Peyer's patch (tissue), 4 donors: ENCODE data around the gene ALDOC. TPM values are rescaled to one million over a fixed set of nuclear protein-coding genes. Genes with fewer than 3 reads are reported as not detected.

Experiments used
- DNase-seq, 3 donors: peaks; one replicate each; pipeline ENCODE4 v3.0.0-alpha.2; 2017 to 2019
- H3K27ac ChIP-seq, 4 donors: fragments of 200-600 bp; sonication (generic); one replicate each; pipeline ENCODE4 v1.5.1; 2016 to 2019
- H3K27me3 ChIP-seq, 2 donors: fragments of 200-600 bp; sonication (generic); one replicate each; pipeline ENCODE4 v1.5.1; 2019
- H3K36me3 ChIP-seq, 3 donors: fragments of 200-600 bp; sonication (generic); one replicate each; pipeline ENCODE4 v1.5.1; 2016 to 2019
- H3K4me1 ChIP-seq, 4 donors: fragments of 200-600 bp; sonication (generic); one replicate each; pipeline ENCODE4 v1.5.1; 2016 to 2019
- H3K4me3 ChIP-seq, 4 donors: fragments of 200-600 bp; sonication (generic); 1 replicate in 3 of 4; 2 replicates in 1 of 4; pipeline ENCODE4 v1.5.1; 2016 to 2019; ENCODE audit warnings: mild to moderate bottlenecking in 1 of 4
- H3K9me3 ChIP-seq, 4 donors: fragments of 200-600 bp; sonication (generic); one replicate each; pipeline ENCODE4 v1.5.1; 2016 to 2019; ENCODE audit warnings: mild to moderate bottlenecking in 1 of 4
- POLR2A ChIP-seq, 2 donors: fragments of 450-650 bp; IDR thresholded peaks; one replicate each; pipeline ENCODE4 v1.5.1; 2017; ENCODE audit warnings: antibody characterized with exemption in 2 of 2, mild to moderate bottlenecking in 2 of 2, moderate library complexity in 2 of 2
- total RNA-seq, 4 donors: library from RNA; depleted of rRNA; stranded (reverse); fragments of >200 nt; gene quantifications; one replicate each; pipeline ENCODE4 v1.1.0, GENCODE V29; 2016
- TF ChIP-seq, protein P1 (sequence below), 6 experiments: fragments of 450-650 bp in 4 of 6; fragments of 200-600 bp in 2 of 6; sonication (generic) in 1 of 6; IDR thresholded peaks; one replicate each; pipeline ENCODE4 v1.5.1; 2017 to 2019; ENCODE audit warnings: antibody characterized with exemption in 6 of 6, mild to moderate bottlenecking in 3 of 6, moderate library complexity in 1 of 6

ALDOC gene
- total RNA-seq, 4 donors from 2014 or later, result 14.9 to 192 (median 120) TPM

DNA sequence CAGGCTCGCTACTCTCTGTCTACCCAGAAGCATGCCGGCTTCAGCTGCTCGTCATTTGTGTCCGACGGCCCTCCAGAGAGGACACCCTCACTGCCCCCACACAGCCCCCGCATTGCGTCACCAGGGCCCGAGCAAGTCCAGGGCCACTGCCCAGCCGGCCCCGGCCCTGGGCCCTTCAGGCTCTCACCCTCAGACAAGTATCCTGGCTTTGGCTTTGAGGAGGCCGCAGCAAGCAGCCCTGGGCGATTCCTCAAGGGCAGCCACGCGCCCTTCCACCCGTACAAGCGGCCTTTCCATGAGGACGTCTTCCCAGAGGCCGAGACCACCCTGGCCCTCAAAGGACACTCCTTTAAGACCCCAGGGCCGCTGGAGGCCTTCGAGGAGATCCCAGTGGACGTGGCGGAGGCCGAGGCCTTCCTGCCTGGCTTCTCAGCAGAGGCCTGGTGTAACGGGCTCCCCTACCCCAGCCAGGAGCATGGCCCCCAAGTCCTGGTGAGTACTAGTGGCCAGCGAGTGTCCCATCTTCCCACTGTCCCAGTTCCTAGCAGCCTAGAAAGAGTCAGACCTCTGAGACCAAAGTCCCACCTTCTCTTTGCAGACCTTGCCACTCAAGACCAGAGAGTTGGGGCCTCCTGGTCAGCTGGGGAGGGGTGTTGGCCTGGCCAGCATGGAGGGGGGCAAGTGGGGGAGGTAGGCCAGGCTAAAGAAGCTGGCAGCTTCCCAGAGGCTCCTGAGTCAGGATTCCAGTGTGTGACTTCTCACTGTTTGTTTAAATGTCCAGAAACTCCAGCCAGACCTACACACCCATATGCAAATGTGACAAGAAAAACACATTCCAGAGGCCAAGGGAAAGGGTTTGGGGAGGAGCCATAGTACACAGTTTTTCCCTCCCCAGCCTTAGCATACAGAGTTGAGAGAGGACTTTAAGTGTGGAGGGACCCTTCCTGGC, 51.9 kb downstream of the ALDOC start:
- H3K4me1 ChIP-seq, result peaks cover 0 to 12% (median 0%) of the 10 kb centered on the region in 4 donors
- no peaks in the 10 kb centered on the region for H3K36me3 ChIP-seq
- no peak overlapping the region for H3K27ac ChIP-seq
- no peaks in the 10 kb centered on the region for H3K27me3 ChIP-seq
- TF ChIP-seq POLR2A (IDR thresholded peaks at IDR 0.05), result no peak
- no peaks in the 10 kb centered on the region for H3K9me3 ChIP-seq
- H3K4me3 ChIP-seq, result no peak overlapping the region
- no peak for DNase-seq

DNA sequence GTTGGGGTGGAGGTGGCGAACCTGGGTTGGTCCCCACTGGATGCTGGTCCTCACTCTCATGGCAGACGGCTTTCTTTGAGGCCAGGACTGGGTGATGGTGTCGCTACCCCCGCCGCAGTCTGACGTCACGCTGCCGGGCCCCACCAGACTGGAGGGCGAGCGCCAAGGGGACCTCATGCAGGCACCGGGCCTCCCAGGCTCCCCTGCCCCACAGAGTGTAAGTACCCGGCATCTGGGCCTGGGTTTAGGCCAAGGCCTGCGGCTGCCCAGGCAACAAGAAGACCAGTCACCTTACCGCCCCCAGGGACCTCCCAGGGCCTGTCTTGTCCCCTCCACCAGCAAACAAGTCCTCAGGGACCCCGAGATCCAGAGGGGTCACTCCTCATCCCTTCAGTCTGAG, 52.8 kb downstream of the ALDOC start:
- no peaks in the 10 kb centered on the region for H3K36me3 ChIP-seq
- no peak for TF ChIP-seq POLR2A (IDR thresholded peaks at IDR 0.05)
- TF ChIP-seq, protein P1, sequence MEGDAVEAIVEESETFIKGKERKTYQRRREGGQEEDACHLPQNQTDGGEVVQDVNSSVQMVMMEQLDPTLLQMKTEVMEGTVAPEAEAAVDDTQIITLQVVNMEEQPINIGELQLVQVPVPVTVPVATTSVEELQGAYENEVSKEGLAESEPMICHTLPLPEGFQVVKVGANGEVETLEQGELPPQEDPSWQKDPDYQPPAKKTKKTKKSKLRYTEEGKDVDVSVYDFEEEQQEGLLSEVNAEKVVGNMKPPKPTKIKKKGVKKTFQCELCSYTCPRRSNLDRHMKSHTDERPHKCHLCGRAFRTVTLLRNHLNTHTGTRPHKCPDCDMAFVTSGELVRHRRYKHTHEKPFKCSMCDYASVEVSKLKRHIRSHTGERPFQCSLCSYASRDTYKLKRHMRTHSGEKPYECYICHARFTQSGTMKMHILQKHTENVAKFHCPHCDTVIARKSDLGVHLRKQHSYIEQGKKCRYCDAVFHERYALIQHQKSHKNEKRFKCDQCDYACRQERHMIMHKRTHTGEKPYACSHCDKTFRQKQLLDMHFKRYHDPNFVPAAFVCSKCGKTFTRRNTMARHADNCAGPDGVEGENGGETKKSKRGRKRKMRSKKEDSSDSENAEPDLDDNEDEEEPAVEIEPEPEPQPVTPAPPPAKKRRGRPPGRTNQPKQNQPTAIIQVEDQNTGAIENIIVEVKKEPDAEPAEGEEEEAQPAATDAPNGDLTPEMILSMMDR (IDR thresholded peaks at IDR 0.05), result no peak
- peaks cover 0 to 12% (median 0%) of the 10 kb centered on the region in 4 donors for H3K4me1 ChIP-seq
- H3K27ac ChIP-seq, result no peak overlapping the region
- H3K9me3 ChIP-seq, result no peaks in the 10 kb centered on the region
- no peaks in the 10 kb centered on the region for H3K27me3 ChIP-seq
- no peak overlapping the region for H3K4me3 ChIP-seq
- DNase-seq, result no peak

DNA sequence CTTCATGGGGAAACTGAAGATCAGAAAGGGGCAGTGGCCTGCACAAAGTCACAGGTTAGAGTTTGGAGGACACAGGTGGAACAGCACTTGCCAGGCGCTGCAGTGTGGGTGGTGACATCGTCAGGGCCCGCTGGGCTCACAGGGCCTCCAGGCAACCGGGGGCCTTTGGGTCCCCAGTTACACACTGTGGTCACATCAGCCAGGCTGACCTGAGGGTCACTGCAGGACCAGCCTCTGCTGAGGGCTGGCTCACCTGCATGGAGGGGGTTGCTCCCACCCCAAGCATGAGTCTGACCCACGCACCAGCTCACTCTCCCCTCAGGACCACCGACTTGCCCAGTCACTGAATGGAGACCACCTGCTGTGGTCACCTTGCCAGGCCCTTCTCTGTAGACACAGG, 53.5 kb downstream of the ALDOC start:
- DNase-seq, result no peak
- H3K27ac ChIP-seq, result no peak overlapping the region
- no peaks in the 10 kb centered on the region for H3K9me3 ChIP-seq
- no peaks in the 10 kb centered on the region for H3K36me3 ChIP-seq
- no peak overlapping the region for H3K4me3 ChIP-seq
- H3K27me3 ChIP-seq, result no peaks in the 10 kb centered on the region
- peaks cover 0 to 12% (median 0%) of the 10 kb centered on the region in 4 donors for H3K4me1 ChIP-seq
- TF ChIP-seq, protein P1 (IDR thresholded peaks at IDR 0.05), result no peak
- no peak for TF ChIP-seq POLR2A (IDR thresholded peaks at IDR 0.05)

Other genes starting within 250 kb of the ALDOC start
- gene IFT20, start 241.4 kb downstream of the ALDOC start, total RNA-seq, result 10 to 100 TPM; 34.7 to 69.7 (median 62.0) TPM
- gene TNFAIP1, start 241.1 kb downstream of the ALDOC start, total RNA-seq, result 10 to 100 TPM; 28.9 to 36.3 (median 31.1) TPM
- 10 to 100 TPM; 49.5 to 87.2 (median 79.0) TPM for gene POLDIP2, start 219.4 kb downstream of the ALDOC start, total RNA-seq
- gene SEBOX, start 211.7 kb downstream of the ALDOC start, total RNA-seq, result not detected
- gene VTN, start 206.6 kb downstream of the ALDOC start, total RNA-seq, result under 1 TPM in 1 of 4 donors, not detected in 3; 0.57 TPM
- 10 to 100 TPM; 12.8 to 37.6 (median 24.6) TPM for gene SARM1, start 205.2 kb downstream of the ALDOC start, total RNA-seq
- 10 to 100 TPM in 2 of 4 donors, 1 to 10 TPM in 2; 2.5 to 92.6 (median 15.5) TPM for gene SLC46A1, start 170.7 kb downstream of the ALDOC start, total RNA-seq
- gene SLC13A2, start 103.3 kb downstream of the ALDOC start, total RNA-seq, result 100 to 1,000 TPM in 3 of 4 donors, 10 to 100 TPM in 1; 11.6 to 612 (median 544) TPM
- not detected for gene FOXN1, start 70.5 kb downstream of the ALDOC start, total RNA-seq
- gene UNC119, start 24.3 kb downstream of the ALDOC start, total RNA-seq, result 10 to 100 TPM; 22.6 to 39.2 (median 31.4) TPM
- 100 to 1,000 TPM in 2 of 4 donors, 10 to 100 TPM in 2; 47.0 to 188 (median 107) TPM for gene PIGS, start 5.4 kb downstream of the ALDOC start, total RNA-seq
- gene SPAG5, start 22.1 kb upstream of the ALDOC start, total RNA-seq, result 10 to 100 TPM; 40.3 to 67.7 (median 49.6) TPM
- gene RSKR, start 37.3 kb upstream of the ALDOC start, total RNA-seq, result 10 to 100 TPM; 11.6 to 36.8 (median 23.3) TPM
- gene BLTP2, start 68.3 kb upstream of the ALDOC start, total RNA-seq, result 100 to 1,000 TPM; 139 to 175 (median 167) TPM
- gene SDF2, start 85.0 kb upstream of the ALDOC start, total RNA-seq, result 10 to 100 TPM; 39.6 to 60.5 (median 55.9) TPM
- gene SUPT6H, start 85.3 kb upstream of the ALDOC start, total RNA-seq, result 100 to 1,000 TPM in 1 of 4 donors, 10 to 100 TPM in 3; 61.5 to 101 (median 96.0) TPM
- gene PROCA1, start 135.0 kb upstream of the ALDOC start, total RNA-seq, result 1 to 10 TPM in 3 of 4 donors, not detected in 1; 1.7 to 3.5 (median 3.1) TPM
- 10 to 100 TPM; 14.5 to 69.3 (median 30.2) TPM for gene RAB34, start 141.0 kb upstream of the ALDOC start, total RNA-seq
- gene RPL23A, start 143.1 kb upstream of the ALDOC start, total RNA-seq, result 100 to 1,000 TPM; 214 to 675 (median 268) TPM
- gene TLCD1, start 149.3 kb upstream of the ALDOC start, total RNA-seq, result 1 to 10 TPM; 3.3 to 9.1 (median 5.8) TPM
- gene NEK8, start 151.9 kb upstream of the ALDOC start, total RNA-seq, result 10 to 100 TPM in 2 of 4 donors, 1 to 10 TPM in 2; 7.4 to 89.1 (median 14.0) TPM
- gene TRAF4, start 167.1 kb upstream of the ALDOC start, total RNA-seq, result 100 to 1,000 TPM in 3 of 4 donors, 10 to 100 TPM in 1; 83.3 to 228 (median 184) TPM